Stimulated activated naive CD8-positive, alpha-beta T cell treated with anti-CD3 and anti-CD28 coated beads, Interleukin-15, Interleukin-2, amounts not matched to agents 100 U/mL and 50 U/mL, for 24 hours (primary cell): ENCODE results near the gene OR2T3.
A peak's percentile ranks its signal among the peaks of the same experiment; 100 is the strongest.
"Not testable (repeated sequence)": the region's sequence is repeated elsewhere in the genome, so short reads cannot be mapped to it uniquely, and the experiment has no call there.

Source experiments
- ATAC-seq: fragments of 150-1000 bp; cut with Tn5 transposase; one replicate; pipeline ENCODE4 v1.10.0; 2021
- DNase-seq: peaks from one replicate; pipeline ENCODE4 v3.0.0; 2021

Gene OR2T3

GRCh38 chr1:248471154-248471553, 2.0 kb upstream of the OR2T3 start:
- no peak for DNase-seq
- ATAC-seq, result no peak

GRCh38 chr1:248472111-248472510, 1.0 kb upstream of the OR2T3 start:
- ATAC-seq, DNase-seq: not testable (repeated sequence)

DNA sequence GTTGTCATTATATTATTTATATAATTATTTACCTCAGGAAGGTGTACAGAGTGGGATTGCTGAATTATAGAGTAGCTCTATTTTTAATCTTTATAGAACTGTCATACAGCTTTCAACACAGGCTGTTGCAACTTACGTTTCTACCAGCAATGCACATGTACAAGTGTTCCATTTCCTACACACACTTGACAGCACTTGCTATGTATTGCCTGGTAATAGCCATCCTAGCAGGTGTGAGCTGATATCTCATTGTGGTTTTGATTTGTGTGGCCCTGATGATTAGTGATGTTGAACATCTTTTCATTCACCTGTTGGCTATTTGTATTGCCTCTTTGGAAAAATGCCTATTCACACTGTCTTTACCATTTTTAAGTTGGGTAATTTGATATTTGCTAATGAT, 2.5 kb downstream of the OR2T3 start:
- not testable (repeated sequence) for ATAC-seq, DNase-seq

GRCh38 chr1:248481686-248482579, 8.8 kb downstream of the OR2T3 start:
- peak; percentile 89 for ATAC-seq
- DNase-seq, result peak; percentile 7

- not testable (repeated sequence) for DNase-seq, ATAC-seq
These were observed 15.1 kb downstream of the OR2T3 start, which contains the start of gene OR2T5 for GRCh38 chr1:248488289-248488688. TSS of gene OR2T5 (plus strand) at chr1:248488589. CDS start at chr1:248488589, 0 bp downstream.

DNA sequence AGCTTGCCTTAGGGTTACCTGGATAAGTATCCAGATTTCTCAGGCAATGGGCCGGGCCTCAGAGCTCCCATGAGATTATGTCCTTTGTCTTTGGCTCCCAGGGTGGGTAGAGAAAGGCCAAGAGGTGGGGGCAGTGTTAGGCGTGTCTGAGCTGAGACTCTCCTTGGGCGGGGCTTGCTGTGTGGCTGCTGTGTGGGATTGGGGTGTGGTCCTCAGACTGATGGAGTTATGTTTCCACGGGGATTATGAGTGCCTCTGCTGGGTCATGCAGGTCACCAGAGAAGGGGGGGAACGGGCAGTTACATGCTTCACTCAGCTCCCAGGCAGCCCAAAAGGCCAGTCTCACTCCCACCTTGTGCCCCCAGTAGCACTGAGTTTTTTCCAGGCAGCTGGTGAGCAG, 23.5 kb downstream of the OR2T3 start:
- not testable (repeated sequence) for DNase-seq, ATAC-seq

DNA sequence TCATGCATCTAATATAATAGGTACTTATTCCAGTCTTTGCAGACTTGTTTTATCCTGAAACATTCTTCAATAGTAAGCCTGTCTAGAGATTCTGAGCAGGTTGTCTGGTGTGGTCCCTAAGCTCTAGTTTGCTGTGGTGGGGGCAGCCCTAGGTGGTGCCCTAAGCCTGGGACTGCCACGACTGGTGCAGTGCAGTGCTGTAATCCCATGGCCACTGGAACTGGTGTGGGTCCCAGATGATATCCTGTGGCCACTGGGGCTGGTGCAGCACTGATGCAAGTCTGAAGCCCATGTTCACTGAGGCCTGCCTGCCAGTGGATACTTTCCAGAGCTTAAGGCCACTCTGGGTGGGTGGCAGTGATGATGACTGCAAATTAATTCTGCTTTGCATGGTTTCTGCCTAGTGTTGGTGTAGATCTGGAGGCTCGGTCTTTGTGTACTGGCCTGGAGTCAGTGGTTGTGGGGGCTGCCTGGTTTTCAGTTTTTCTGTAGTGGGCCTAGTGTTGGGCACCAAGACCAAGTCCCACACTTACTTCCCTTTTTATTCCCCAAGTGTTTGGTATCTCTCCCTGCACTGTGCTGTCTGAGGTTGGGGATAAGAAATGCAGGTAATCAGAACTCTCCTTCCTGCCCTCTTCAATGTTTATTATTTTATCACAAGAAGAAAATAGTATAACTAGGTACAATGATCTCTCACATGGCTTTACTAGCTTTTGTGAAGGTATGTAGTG, 27.3 kb downstream of the OR2T3 start:
- ATAC-seq, DNase-seq: not testable (repeated sequence)

DNA sequence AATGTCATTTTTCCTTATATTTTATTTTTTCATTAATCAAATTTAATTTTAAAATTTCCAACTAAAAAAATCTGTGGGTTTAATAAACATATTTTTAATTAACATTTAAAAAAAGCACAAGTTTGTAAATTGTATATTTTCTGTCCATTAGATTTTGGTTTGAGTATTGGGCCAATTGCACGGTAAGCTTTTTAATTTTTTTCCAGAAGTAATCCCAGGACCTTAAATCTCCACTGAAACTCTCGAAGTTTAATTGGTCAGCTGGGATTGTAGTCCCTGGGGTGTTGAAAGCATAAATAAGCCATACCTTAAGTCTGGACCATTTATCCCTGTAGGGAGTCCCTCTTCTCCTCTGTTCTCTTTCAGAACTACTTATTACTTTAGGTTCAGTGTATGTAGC, 34.6 kb downstream of the OR2T3 start, which contains the start of gene OR2G6:
OR2G6 (plus strand) TSS at position 301 of the 400 bp plus-strand sequence. CDS start 13,574 bp downstream, outside the sequence.
- not testable (repeated sequence) for DNase-seq, ATAC-seq

- not testable (repeated sequence) for DNase-seq, ATAC-seq
These were observed 37.1 kb downstream of the OR2T3 start for GRCh38 chr1:248510217-248510616.

- DNase-seq, result no peak
- ATAC-seq, result no peak
These were observed 48.7 kb downstream of the OR2T3 start for GRCh38 chr1:248521856-248522255.
